Endodermal cell (in vitro differentiated cells): ENCODE results near the gene ADAMTS13. TPM values are rescaled to one million over a fixed set of nuclear protein-coding genes. Genes with fewer than 3 reads are reported as not detected.

Experiments
- DNase-seq: peaks from one replicate; pipeline ENCODE4 v3.0.0-alpha.2; 2017
- H3K27ac ChIP-seq: 2 replicates; pipeline ENCODE4 v1.5.1; 2013; ENCODE audit warnings: mild to moderate bottlenecking, low read depth, low read length, moderate library complexity
- H3K27me3 ChIP-seq: 2 replicates; pipeline ENCODE4 v1.6.1; 2013; ENCODE audit warnings: mild to moderate bottlenecking, low read length, moderate library complexity; ENCODE audit not compliant: insufficient read depth, control insufficient read depth, poor library complexity, severe bottlenecking
- H3K36me3 ChIP-seq: 2 replicates; pipeline ENCODE4 v1.7.0; 2013; ENCODE audit warnings: mild to moderate bottlenecking, low read length, moderate library complexity; ENCODE audit not compliant: control insufficient read depth, insufficient read depth
- H3K4me1 ChIP-seq: one replicate; pipeline ENCODE4 v1.7.0; 2013; ENCODE audit warnings: low read length; ENCODE audit not compliant: control insufficient read depth, insufficient read depth
- H3K4me3 ChIP-seq: 2 replicates; pipeline ENCODE4 v1.5.1; 2013; ENCODE audit warnings: mild to moderate bottlenecking, low read length, moderate library complexity
- H3K9ac ChIP-seq: 2 replicates; pipeline ENCODE4 v1.6.1; 2013; ENCODE audit warnings: mild to moderate bottlenecking, low read length, moderate library complexity; ENCODE audit not compliant: poor library complexity, severe bottlenecking; ENCODE audit errors: extremely low read depth
- H3K9me3 ChIP-seq: 2 replicates; pipeline ENCODE4 v1.6.1; 2013; ENCODE audit warnings: mild to moderate bottlenecking, low read length, moderate library complexity; ENCODE audit not compliant: control insufficient read depth
- H3K27ac Mint-ChIP-seq: 2 replicates; pipeline ENCODE4 v1.8.0; 2020; ENCODE audit warnings: mixed read lengths
- H3K27me3 Mint-ChIP-seq: 2 replicates; pipeline ENCODE4 v1.8.0; 2021; ENCODE audit warnings: mild to moderate bottlenecking, mixed read lengths; ENCODE audit not compliant: insufficient read depth
- H3K36me3 Mint-ChIP-seq: 2 replicates; pipeline ENCODE4 v1.8.0; 2020; ENCODE audit warnings: low read depth, mixed read lengths
- H3K4me1 Mint-ChIP-seq: 2 replicates; pipeline ENCODE4 v1.8.0; 2020; ENCODE audit warnings: mixed read lengths
- H3K4me3 Mint-ChIP-seq: 2 replicates; pipeline ENCODE4 v1.8.0; 2020; ENCODE audit warnings: mild to moderate bottlenecking, moderate library complexity, mixed read lengths
- H3K9me3 Mint-ChIP-seq: 2 replicates; pipeline ENCODE4 v1.8.0; 2020; ENCODE audit warnings: mild to moderate bottlenecking, mixed read lengths
- WGBS, 2 experiments: methylation state at CpG; one replicate each; pipeline versions ENCODE4 v1.1.5 to v1.1.7; 2013; ENCODE audit warnings: missing lambda C conversion rate in 2 of 2, mixed read lengths in 1 of 2; ENCODE audit not compliant: insufficient coverage in 1 of 2, insufficient read length in 1 of 2; 5-methylcytosine and 5-hydroxymethylcytosine counted together
- total RNA-seq, 2 donors: library from RNA; stranded (reverse); fragmentation: NEBNext Ultra II Directional in 1 of 2; extraction: Animal tissue kit (Norgen Biotek cat#: 25700) in 1 of 2; gene quantifications; 2 replicates in 1 of 2; 3 replicates in 1 of 2; pipeline ENCODE4 v1.2.1, GENCODE V29; 2021
- TF ChIP-seq, protein P1 (sequence below): fragments of 200-600 bp; sonication (generic); conservative IDR thresholded peaks from 2 replicates; pipeline ENCODE4 v1.5.0; 2021; ENCODE audit warnings: antibody characterized with exemption, mild to moderate bottlenecking

Gene ADAMTS13
- total RNA-seq, 2 donors from 2014 or later: 13.5 to 21.7 TPM

DNA sequence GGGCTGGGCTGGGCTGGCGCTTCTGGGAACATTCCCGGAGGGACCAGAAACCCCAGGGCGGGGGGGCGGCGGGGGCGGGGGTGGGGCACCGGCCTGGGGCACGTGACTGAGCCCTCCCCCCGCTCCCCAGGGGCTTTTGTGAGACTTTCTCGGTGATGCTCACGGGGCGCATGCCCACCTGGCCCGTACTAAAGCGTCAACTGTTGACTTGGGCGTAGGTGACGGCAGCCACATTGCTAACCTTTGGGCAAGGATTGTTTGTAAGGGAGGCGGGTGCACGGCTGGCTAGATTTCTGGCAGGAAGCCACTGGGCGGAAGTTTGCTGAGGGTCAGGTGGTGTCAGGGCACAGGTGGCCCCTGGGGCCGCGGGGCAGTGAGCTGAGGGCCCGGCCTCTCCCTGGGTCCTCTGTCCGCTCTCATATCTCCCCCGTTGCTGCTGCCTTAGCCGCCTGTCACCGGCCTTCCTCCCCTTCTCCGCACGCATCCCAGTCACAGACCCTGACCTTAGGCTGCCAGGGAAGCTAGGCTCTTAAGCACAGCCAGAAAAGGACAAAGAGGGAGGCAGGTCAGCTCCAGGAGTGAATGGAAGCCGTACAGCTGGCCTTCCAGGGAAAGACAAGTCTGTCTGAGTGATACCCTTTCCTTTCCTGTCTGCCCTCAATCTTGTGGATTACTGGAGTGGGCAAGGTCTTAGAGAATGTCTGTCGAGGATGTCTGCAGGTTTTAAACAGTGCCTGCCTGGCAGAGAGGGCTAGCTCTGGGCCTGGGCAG is 38.4 kb downstream of the ADAMTS13 start:
- Histone ChIP-seq H3K27ac (peak overlapping the region; percentile 99), H3K27me3 (no peaks in the 10 kb centered on the region), H3K9ac (peak overlapping the region; percentile 80), H3K9me3 (no peaks in the 10 kb centered on the region), H3K4me1 (peaks cover 4% of the 10 kb centered on the region), H3K4me3 (peak overlapping the region; percentile 86), H3K36me3 (peaks cover 4% of the 10 kb centered on the region)
- peak overlapping the region; percentile 72 for H3K4me3 Mint-ChIP-seq
- H3K4me1 Mint-ChIP-seq: no peaks in the 10 kb centered on the region
- peaks cover 10% of the 10 kb centered on the region for H3K36me3 Mint-ChIP-seq
- H3K27me3 Mint-ChIP-seq: peaks cover 2% of the 10 kb centered on the region
- peak; percentile 88 for DNase-seq
- H3K27ac Mint-ChIP-seq: peak overlapping the region; percentile 90
- 12 to 25% methylated on average over 8 to 30 of the region's 30 CpGs for WGBS, 2 experiments
- no peaks in the 10 kb centered on the region for H3K9me3 Mint-ChIP-seq
- TF ChIP-seq, protein P1, sequence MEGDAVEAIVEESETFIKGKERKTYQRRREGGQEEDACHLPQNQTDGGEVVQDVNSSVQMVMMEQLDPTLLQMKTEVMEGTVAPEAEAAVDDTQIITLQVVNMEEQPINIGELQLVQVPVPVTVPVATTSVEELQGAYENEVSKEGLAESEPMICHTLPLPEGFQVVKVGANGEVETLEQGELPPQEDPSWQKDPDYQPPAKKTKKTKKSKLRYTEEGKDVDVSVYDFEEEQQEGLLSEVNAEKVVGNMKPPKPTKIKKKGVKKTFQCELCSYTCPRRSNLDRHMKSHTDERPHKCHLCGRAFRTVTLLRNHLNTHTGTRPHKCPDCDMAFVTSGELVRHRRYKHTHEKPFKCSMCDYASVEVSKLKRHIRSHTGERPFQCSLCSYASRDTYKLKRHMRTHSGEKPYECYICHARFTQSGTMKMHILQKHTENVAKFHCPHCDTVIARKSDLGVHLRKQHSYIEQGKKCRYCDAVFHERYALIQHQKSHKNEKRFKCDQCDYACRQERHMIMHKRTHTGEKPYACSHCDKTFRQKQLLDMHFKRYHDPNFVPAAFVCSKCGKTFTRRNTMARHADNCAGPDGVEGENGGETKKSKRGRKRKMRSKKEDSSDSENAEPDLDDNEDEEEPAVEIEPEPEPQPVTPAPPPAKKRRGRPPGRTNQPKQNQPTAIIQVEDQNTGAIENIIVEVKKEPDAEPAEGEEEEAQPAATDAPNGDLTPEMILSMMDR: no peak

DNA sequence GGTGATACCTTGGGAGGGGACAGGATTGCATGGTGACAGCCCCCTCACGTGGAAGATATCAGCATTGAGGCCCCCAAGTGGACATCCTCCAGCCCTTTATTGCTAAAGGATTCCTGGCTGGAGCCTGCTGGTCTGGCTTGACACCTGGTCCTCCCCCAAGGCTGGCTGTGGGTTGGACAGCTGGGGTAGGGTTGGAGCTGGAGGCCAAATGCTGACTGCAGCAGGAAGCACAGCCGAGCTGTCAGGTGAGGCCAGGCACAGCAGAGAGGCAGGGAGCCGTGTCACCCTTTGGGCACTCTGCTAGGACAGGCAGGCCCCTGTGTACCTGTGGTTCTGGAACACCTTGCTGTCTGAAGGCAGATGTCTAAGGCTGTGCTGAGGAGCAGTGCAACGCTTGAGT is 39.8 kb downstream of the ADAMTS13 start:
- no peak overlapping the region for H3K9ac ChIP-seq
- Mint-ChIP-seq H3K27me3 (peaks cover 2% of the 10 kb centered on the region), H3K4me3 (peak overlapping the region; percentile 72), H3K36me3 (peaks cover 12% of the 10 kb centered on the region), H3K27ac (no peak overlapping the region), H3K4me1 (no peaks in the 10 kb centered on the region), H3K9me3 (no peaks in the 10 kb centered on the region)
- no peak for DNase-seq
- TF ChIP-seq, protein P1: no peak
- H3K36me3 ChIP-seq: peaks cover 15% of the 10 kb centered on the region
- H3K4me3 ChIP-seq: no peak overlapping the region
- H3K27me3 ChIP-seq: no peaks in the 10 kb centered on the region
- H3K9me3 ChIP-seq: no peaks in the 10 kb centered on the region
- H3K27ac ChIP-seq: no peak overlapping the region
- H3K4me1 ChIP-seq: peaks cover 4% of the 10 kb centered on the region
- 81 to 93% methylated on average over 3 to 4 of the region's 4 CpGs for WGBS, 2 experiments

DNA sequence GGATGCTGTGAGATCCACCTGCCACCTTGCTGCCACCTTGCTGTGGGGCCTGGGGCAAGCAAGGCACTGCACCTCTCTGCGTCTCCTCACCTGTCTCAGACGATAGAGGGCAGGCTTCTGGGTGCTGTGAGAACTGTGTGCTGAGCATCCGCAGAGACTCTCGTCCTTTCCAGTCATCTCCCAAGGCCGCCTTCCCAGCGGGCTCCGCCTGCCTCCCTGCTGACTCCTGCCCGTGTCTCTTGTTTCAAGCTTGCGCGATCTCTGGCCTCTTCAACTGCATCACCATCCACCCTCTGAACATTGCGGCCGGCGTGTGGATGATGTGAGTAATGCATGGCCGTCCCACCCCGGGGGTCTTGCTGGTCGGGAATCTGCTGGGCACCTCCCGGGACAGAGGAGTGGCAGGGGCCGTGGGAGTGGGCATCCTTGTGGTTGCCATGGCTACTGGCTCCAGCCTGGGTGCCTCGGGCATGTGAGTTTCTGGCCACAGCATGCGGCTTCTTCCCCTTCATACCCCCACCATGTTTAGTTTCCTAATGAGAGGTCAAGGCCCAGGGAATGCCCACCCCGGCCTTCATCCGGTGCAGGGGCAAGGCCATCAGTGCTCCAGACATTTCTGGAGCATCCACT is 41.2 kb downstream of the ADAMTS13 start:
- H3K27me3 Mint-ChIP-seq: peaks cover 2% of the 10 kb centered on the region
- TF ChIP-seq, protein P1: peak; percentile 73
- WGBS, 2 experiments: 76 to 85% methylated on average over 12 to 22 of the region's 22 CpGs
- H3K36me3 ChIP-seq: peaks cover 18% of the 10 kb centered on the region
- no peak overlapping the region for H3K9ac ChIP-seq
- H3K27ac Mint-ChIP-seq: no peak overlapping the region
- H3K4me1 Mint-ChIP-seq: no peaks in the 10 kb centered on the region
- no peak overlapping the region for H3K4me3 ChIP-seq
- no peaks in the 10 kb centered on the region for H3K9me3 ChIP-seq
- H3K36me3 Mint-ChIP-seq: peaks cover 12% of the 10 kb centered on the region
- no peak overlapping the region for H3K27ac ChIP-seq
- no peaks in the 10 kb centered on the region for H3K27me3 ChIP-seq
- peak; percentile 85 for DNase-seq
- H3K9me3 Mint-ChIP-seq: no peaks in the 10 kb centered on the region
- no peak overlapping the region for H3K4me3 Mint-ChIP-seq
- H3K4me1 ChIP-seq: peaks cover 4% of the 10 kb centered on the region
